Gastrocnemius medialis (tissue), 4 donors: Measurements from ENCODE around the gene MIPEP.

ENCODE experiments used
- CTCF ChIP-seq, 5 experiments: fragments of 450-650 bp in 3 of 5; fragments of 200-600 bp in 2 of 5; sonication (generic) in 2 of 5; IDR thresholded peaks in 4 of 5; conservative IDR thresholded peaks in 1 of 5; 1 replicate in 4 of 5; 2 replicates in 1 of 5; pipeline ENCODE4 v1.5.1; 2016 to 2019; ENCODE audit warnings: antibody characterized with exemption in 5 of 5, mild to moderate bottlenecking in 3 of 5, moderate library complexity in 3 of 5
- POLR2A ChIP-seq, 2 donors: fragments of 450-650 bp; IDR thresholded peaks; one replicate each; pipeline ENCODE4 v1.6.1; 2017; ENCODE audit warnings: antibody characterized with exemption in 2 of 2, mild to moderate bottlenecking in 2 of 2, moderate library complexity in 2 of 2

- TF ChIP-seq POLR2A (IDR thresholded peaks at IDR 0.05): no peak
- no peak for TF ChIP-seq CTCF (IDR thresholded peaks at IDR 0.05 in 4 of 5, conservative IDR thresholded peaks at IDR 0.05 in 1 of 5)
Measured at GRCh38 chr13:23790577-23791170, 98.5 kb downstream of the MIPEP start.
